SH-SY5Y (cell line): ENCODE results near the gene GFM1.

ENCODE experiments used
- GATA2 ChIP-seq: IDR thresholded peaks from 2 replicates; pipeline ENCODE4 v1.6.1; 2011; ENCODE audit warnings: mild to moderate bottlenecking, low read depth, low read length
- GATA3 ChIP-seq: IDR thresholded peaks from 2 replicates; pipeline ENCODE4 v1.6.1; 2011; ENCODE audit warnings: low read depth, mild to moderate bottlenecking, low read length, moderate library complexity

DNA sequence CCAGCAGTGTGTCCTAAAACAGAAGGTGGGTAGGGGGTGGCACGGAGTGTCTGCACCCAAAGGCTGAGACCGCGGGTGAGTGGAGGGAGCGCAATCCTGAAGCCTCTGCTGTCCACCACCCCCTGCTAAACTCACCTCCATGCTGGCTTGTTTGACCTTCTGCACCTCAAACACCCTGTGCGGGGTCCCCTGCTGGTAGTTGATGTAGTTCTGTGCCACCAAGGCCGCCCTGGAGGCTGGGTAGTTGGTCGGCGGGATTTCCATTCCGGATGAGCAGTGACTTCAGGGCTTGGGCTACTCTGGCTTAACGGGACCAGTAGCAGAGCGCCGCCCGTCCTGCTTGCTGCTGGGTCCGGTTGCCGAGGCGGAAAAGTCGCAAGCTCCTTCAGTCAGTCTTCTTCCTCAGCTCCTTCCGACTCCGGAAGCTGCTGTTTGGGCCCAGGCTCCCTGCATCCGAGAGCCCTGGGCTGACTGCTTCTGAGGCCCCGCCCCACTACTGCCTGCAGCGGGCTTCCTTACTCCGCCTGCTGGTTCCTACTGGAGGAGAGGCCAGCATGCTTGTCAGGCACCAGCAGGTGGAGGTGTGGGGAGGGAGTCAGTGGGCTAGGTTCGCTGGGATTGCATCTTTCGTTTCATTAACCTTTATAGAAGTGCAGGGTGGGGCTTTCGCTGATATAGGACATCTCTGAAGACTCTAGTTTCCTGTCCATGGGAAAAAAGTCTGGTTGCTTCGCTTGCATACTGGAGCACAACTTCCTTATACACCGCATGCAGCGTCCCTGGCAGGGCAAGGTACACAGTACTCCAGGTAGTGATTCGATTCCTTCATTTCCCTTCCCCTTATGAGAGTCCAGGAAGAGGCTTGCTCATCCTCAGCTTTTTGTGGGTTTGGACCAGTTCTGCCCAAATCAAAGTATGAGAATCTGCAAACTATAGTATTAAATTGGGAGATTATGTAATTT, 28.2 kb downstream of the GFM1 start, which contains the start of gene LXN:
- TF ChIP-seq GATA3, result no peak
- TF ChIP-seq GATA2, result no peak
